GM12892 (cell line): ENCODE measurements around the gene MIS12.

Experiments used
- POLR2A ChIP-seq: IDR thresholded peaks from 2 replicates; pipeline ENCODE4 v1.6.1; 2011; ENCODE audit warnings: low read depth, low read length, control low read depth
- POLR2AphosphoS5 ChIP-seq: IDR thresholded peaks from 2 replicates; pipeline ENCODE4 v1.6.1; 2011; ENCODE audit warnings: low read depth, low read length, control low read depth

- TF ChIP-seq POLR2A (no peak), POLR2AphosphoS5 (no peak)
Observed at GRCh38 chr17:5516060-5516792, 29.9 kb downstream of the MIS12 start.
